ENCODE data around the gene PSPH.

The PSPH gene

GRCh38 chr7:55980266-55980665 is 71.0 kb downstream of the PSPH start:
- Mint-ChIP-seq H3K27me3 (no peaks in the 10 kb centered on the region), H3K36me3 (peaks cover 33% of the 10 kb centered on the region), H3K4me3 (no peak overlapping the region), H3K27ac (no peak overlapping the region), H3K9me3 (no peaks in the 10 kb centered on the region), H3K4me1 (no peaks in the 10 kb centered on the region)
- ATAC-seq, result no peak

- no peak for ATAC-seq
- Mint-ChIP-seq H3K36me3 (peaks cover 39% of the 10 kb centered on the region), H3K4me3 (no peak overlapping the region), H3K4me1 (no peaks in the 10 kb centered on the region), H3K27ac (no peak overlapping the region), H3K9me3 (no peaks in the 10 kb centered on the region), H3K27me3 (no peaks in the 10 kb centered on the region)
Measured at GRCh38 chr7:55977831-55978230, 73.4 kb downstream of the PSPH start.

DNA sequence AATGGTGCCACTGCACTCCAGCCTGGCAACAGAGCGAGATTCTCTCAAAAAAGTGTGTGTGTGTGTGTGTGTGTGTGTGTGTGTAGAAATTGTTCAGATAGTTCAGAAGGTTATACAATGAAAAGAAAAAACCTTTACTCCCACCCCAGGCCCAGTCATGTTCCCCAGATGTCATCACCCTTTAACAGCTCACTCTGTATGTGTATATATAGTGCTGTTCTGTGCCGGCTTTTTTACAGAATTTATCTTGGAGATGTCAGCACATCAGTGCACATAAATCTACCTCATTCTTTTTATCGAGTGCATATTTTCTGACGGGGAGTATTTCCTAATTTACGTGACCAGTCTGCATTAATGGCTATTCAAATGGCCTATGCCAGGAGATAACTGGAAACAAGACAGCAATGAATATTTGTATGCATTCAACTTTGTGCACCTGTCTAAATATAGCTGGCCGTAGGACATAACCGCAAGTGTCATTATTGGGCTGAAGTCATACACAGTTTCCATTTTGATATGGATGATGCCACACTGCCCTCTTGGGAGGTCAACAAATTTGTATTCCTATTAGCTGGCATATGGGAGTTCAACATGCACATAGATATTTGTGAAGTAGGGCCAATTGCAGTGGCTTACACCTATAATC is 75.1 kb downstream of the PSPH start:
- Mint-ChIP-seq H3K27ac (no peak overlapping the region), H3K4me1 (peaks cover 4% of the 10 kb centered on the region), H3K36me3 (peaks cover 30% of the 10 kb centered on the region), H3K4me3 (no peak overlapping the region), H3K9me3 (no peaks in the 10 kb centered on the region), H3K27me3 (no peaks in the 10 kb centered on the region)
- no peak for ATAC-seq

DNA sequence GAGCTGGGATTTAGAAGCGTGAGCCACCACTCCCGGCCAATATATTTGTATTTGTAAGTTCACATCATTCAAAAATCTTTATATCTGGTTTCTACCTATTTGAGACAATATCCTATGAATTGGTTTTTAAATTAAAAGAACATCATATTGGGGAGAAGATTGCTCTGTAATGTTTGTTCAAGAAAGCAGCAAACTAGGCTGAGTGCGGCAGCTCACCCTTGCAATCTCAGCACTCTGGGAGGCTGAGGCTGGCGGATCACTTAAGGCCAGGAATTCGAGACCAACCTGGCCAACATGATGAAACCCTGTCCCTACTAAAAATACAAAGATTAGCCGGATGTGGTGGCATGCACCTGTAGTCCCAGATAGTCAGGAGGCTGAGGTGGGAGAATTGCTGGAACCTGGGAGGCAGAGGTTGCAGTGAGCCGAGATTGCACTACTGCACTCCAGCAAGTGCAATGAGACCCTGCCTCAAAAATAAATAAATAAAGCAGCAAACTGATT is 77.4 kb downstream of the PSPH start:
- Mint-ChIP-seq H3K27me3 (no peaks in the 10 kb centered on the region), H3K27ac (no peak overlapping the region), H3K9me3 (no peaks in the 10 kb centered on the region), H3K4me3 (no peak overlapping the region), H3K4me1 (peaks cover 26% of the 10 kb centered on the region), H3K36me3 (peaks cover 20% of the 10 kb centered on the region)
- ATAC-seq, result no peak

- H3K4me1 Mint-ChIP-seq, result peaks cover 40% of the 10 kb centered on the region
Measured at GRCh38 chr7:55970978-55971377, 80.3 kb downstream of the PSPH start.

GRCh38 chr7:55970561-55970960 is 80.7 kb downstream of the PSPH start:
- H3K9me3 Mint-ChIP-seq, result no peaks in the 10 kb centered on the region
- no peak overlapping the region for H3K27ac Mint-ChIP-seq
- H3K36me3 Mint-ChIP-seq, result peaks cover 26% of the 10 kb centered on the region
- H3K27me3 Mint-ChIP-seq, result no peaks in the 10 kb centered on the region
- ATAC-seq, result no peak
- H3K4me1 Mint-ChIP-seq, result peaks cover 44% of the 10 kb centered on the region
- H3K4me3 Mint-ChIP-seq, result no peak overlapping the region

More at GRCh38 chr7:55970978-55971377, 80.3 kb downstream of the PSPH start:
- H3K27me3 Mint-ChIP-seq, result no peaks in the 10 kb centered on the region
- no peak overlapping the region for H3K4me3 Mint-ChIP-seq
- H3K36me3 Mint-ChIP-seq, result peaks cover 27% of the 10 kb centered on the region
- ATAC-seq, result no peak
- no peak overlapping the region for H3K27ac Mint-ChIP-seq
- H3K9me3 Mint-ChIP-seq, result no peaks in the 10 kb centered on the region

DNA sequence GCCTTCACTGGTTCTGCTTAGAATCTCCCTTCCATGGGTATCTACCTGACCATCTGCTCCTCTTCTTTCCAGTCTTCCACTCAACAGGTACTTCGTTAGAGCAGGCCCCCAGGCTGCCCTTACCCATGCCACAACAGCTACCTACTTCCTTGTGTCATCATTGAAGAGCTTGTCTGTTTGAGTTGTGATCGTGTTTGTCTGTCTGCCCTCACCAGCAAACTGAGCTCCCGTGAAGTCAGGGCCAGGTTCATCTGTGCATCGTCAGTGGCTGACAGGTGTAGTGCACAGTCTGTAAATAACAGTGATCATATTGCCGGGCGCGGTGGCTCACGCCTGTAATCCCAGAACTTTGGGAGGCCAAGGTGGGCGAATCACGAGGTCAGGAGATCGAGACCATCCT is 81.9 kb downstream of the PSPH start:
- H3K27ac Mint-ChIP-seq, result no peak overlapping the region

DNA sequence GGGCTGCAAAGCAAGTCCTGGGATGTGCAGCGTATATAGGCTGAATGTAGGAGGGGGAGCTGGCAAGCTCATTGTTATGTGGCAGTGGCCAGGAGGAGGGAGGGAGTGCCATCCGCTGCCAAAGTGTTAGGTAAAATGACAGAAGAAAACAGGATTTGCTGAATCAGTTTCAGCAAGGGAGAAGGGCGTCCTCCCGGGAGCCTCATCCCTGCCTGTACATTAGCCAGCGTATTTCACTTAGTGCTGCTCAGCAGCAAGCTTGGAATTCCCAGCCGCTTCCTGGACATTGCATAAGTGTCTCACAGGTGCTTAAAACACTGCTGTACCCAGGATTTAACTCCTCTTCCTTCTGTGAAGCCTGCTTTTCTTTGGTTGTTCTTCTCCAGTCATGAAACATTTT is 84.4 kb downstream of the PSPH start:
- no peaks in the 10 kb centered on the region for H3K27me3 Mint-ChIP-seq
- peaks cover 18% of the 10 kb centered on the region for H3K36me3 Mint-ChIP-seq
- H3K9me3 Mint-ChIP-seq, result no peaks in the 10 kb centered on the region
- no peak overlapping the region for H3K27ac Mint-ChIP-seq
- H3K4me1 Mint-ChIP-seq, result peaks cover 65% of the 10 kb centered on the region
- no peak for ATAC-seq
- no peak overlapping the region for H3K4me3 Mint-ChIP-seq

More for the DNA sequence above, 81.9 kb downstream of the PSPH start:
- Mint-ChIP-seq H3K4me3 (no peak overlapping the region), H3K9me3 (no peaks in the 10 kb centered on the region), H3K27me3 (no peaks in the 10 kb centered on the region), H3K36me3 (peaks cover 18% of the 10 kb centered on the region), H3K4me1 (peaks cover 45% of the 10 kb centered on the region)
- no peak for ATAC-seq

DNA sequence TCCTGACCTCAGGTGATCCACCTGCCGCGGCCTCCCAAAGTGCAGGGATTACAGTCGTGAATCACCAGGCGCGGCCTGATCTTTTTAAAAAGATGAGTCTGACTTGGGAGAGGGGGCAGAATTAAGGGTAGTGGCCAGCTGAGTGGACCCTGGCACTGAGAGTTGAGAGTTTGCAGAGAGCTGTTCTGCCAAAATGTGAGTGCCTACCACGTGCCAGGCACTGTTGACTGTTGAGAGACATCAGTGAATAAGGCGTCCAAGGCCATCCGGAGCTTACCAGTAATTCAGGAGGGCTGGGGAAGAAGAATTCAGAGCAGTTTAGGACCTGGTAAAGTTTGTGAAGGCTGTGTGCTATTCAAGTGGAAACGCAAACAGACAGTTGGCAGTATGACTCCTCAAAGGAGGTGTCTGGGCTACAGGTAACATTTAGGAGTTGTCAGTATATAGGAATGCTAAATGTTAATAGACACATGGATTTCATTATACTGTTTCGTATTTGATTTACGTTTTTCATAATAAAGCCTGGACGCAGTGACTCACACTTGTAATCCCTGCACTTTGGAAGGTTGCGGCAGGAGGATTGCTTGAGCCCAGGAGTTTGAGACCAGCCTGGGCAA is 85.3 kb downstream of the PSPH start:
- H3K27me3 Mint-ChIP-seq, result no peaks in the 10 kb centered on the region
- no peaks in the 10 kb centered on the region for H3K9me3 Mint-ChIP-seq
- peaks cover 18% of the 10 kb centered on the region for H3K36me3 Mint-ChIP-seq
- no peak for ATAC-seq
- H3K27ac Mint-ChIP-seq, result peak overlapping the region; percentile 79
- H3K4me1 Mint-ChIP-seq, result peaks cover 60% of the 10 kb centered on the region
- peak overlapping the region; percentile 41 for H3K4me3 Mint-ChIP-seq

GRCh38 chr7:55965100-55965470 is 86.2 kb downstream of the PSPH start:
- H3K9me3 Mint-ChIP-seq, result no peaks in the 10 kb centered on the region
- peak overlapping the region; percentile 79 for H3K27ac Mint-ChIP-seq
- H3K27me3 Mint-ChIP-seq, result no peaks in the 10 kb centered on the region
- peaks cover 14% of the 10 kb centered on the region for H3K36me3 Mint-ChIP-seq
- ATAC-seq, result no peak
- peak overlapping the region; percentile 84 for H3K4me3 Mint-ChIP-seq
- H3K4me1 Mint-ChIP-seq, result peaks cover 52% of the 10 kb centered on the region

DNA sequence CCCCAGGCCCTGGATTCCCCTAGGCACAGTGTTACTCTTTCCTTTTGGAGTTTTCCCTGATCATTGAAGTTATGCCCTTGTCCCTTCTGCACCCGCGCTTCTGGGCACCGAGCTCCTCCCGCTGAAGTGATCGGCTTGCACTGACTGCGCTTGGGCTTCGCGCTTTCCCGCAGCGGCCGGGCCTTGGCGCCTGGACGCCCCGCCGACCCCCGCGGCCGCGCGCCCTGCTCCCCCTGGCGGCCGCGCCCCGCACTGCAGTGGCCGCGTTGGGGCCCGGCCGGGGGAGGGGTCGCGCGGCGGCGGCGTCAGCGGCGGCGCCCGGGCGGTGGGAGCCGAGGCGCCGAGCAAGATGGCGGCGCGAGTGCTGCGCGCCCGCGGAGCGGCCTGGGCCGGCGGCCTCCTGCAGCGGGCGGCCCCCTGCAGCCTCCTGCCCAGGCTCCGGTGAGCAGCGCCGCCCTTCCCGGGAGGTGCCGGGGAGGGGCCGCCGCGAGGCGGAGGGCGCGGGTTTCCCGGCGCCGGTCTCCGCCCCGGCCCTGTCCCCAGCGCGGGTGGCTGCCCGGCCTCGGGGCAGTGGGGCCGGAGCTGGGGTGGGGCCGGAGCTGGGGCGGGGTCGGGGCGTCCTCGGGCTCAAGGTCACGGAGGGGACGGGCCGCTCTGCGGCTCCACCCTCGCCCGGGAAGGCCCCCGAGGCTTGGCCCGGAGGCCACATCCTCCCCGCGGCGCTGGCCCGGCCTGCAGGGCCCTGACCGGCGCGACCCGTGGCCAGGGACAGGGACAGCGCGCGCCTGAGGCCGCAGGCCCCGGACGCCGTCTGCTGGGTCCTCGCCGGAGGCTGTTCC is 86.8 kb downstream of the PSPH start, which contains the start of gene NIPSNAP2:
Gene NIPSNAP2 (plus strand): TSS at position 325 of the 839 bp plus-strand sequence. CDS start 25 bp downstream, at position 350.
- Mint-ChIP-seq H3K4me1 (peaks cover 46% of the 10 kb centered on the region), H3K27ac (peak within 1 kb of the TSS; percentile 79), H3K27me3 (no peaks in the 10 kb centered on the region), H3K36me3 (peaks cover 20% of the 10 kb centered on the region), H3K4me3 (peak within 1 kb of the TSS; percentile 84), H3K9me3 (no peaks in the 10 kb centered on the region)
- peak; percentile 91 for ATAC-seq

DNA sequence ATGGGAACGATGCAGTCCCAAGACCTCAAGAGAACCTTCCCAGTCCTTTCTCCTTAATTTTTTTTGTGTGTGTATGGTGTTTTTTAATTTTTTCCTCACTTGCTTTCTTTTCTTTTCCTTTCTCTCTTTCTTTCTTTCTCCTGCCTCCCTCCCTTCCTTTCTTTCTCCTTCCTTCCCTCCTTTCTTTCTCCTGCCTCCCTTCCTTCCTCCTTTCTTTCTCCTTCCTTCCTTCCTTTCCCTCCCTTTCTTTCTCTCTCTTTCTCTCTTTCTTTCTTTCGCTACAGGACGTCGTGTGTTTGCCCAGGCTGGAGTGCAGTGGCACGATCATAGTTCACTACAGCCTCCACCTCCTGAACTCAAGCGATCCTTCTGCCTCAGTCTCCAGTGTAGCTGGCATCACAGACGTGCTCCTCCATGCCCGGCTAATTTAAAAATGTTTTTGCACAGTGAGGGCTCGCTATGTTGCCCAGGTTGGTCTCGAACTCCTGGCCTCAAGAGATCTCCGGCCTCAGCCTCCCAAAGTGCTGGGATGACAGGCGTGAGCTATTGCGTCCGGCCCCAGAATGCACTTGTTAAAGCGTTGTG is 87.6 kb downstream of the PSPH start:
- Mint-ChIP-seq H3K27me3 (no peaks in the 10 kb centered on the region), H3K36me3 (peaks cover 16% of the 10 kb centered on the region), H3K27ac (peak overlapping the region; percentile 68), H3K4me3 (peak overlapping the region; percentile 79), H3K4me1 (peaks cover 38% of the 10 kb centered on the region), H3K9me3 (no peaks in the 10 kb centered on the region)
- no peak for ATAC-seq

DNA sequence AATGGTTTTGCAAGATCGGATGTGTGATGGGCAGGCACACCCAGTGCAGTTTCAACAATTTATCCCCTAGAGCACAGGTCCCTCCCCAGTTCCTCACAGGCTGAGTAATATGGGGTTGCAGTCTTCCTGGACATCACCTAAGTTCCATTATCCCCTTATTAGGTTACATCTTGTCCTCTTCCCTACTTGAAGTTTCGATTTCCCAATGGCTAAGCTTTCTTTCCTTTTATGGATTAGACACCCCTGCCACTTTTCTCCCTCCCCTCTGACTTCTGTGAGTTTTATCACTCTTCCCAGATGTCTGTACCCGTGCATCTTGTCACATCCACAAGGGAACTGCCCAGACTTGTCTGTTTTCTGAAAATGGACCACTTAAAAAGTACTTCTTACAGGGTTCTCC is 89.2 kb downstream of the PSPH start:
- peak overlapping the region; percentile 66 for H3K27ac Mint-ChIP-seq
- no peaks in the 10 kb centered on the region for H3K27me3 Mint-ChIP-seq
- no peaks in the 10 kb centered on the region for H3K9me3 Mint-ChIP-seq
- ATAC-seq, result no peak
- peaks cover 33% of the 10 kb centered on the region for H3K4me1 Mint-ChIP-seq
- H3K36me3 Mint-ChIP-seq, result peaks cover 24% of the 10 kb centered on the region
- no peak overlapping the region for H3K4me3 Mint-ChIP-seq

All from stimulated activated memory B cell treated with anti-CD40 and anti-IgM and Interleukin-4, amounts not matched to agents 10 μg/mL and 1 μg/mL and 100 μg/mL, for 72 hours (primary cell).